Prostate gland (tissue), 2 donors: ENCODE results near the gene ING5.

Experiments used
- CTCF ChIP-seq, 4 experiments: fragments of 200-600 bp in 2 of 4; fragments of 450-650 bp in 2 of 4; sonication (generic) in 2 of 4; IDR thresholded peaks; 1 replicate in 3 of 4; 2 replicates in 1 of 4; pipeline ENCODE4 v1.5.1; 2016 to 2019; ENCODE audit warnings: antibody characterized with exemption in 4 of 4, mild to moderate bottlenecking in 2 of 4, moderate library complexity in 2 of 4
- POLR2A ChIP-seq: fragments of 450-650 bp; IDR thresholded peaks from one replicate; pipeline ENCODE4 v1.6.1; 2016; ENCODE audit warnings: antibody characterized with exemption, mild to moderate bottlenecking
- POLR2AphosphoS5 ChIP-seq: sonication (generic); formaldehyde crosslinking; IDR thresholded peaks from one replicate; pipeline ENCODE4 v1.6.1; 2017; ENCODE audit warnings: antibody characterized with exemption

GRCh38 chr2:241695651-241696050 is 6.2 kb upstream of the ING5 start:
- no peak for TF ChIP-seq POLR2A
- no peak for TF ChIP-seq CTCF (IDR thresholded peaks at IDR 0.05)
- TF ChIP-seq POLR2AphosphoS5: no peak
